M059J (cell line): Measurements from ENCODE around the gene HSPA8. TPM values are rescaled to one million over a fixed set of nuclear protein-coding genes. Genes with fewer than 3 reads are reported as not detected.
"Not testable (repeated sequence)": the region's sequence is repeated elsewhere in the genome, so short reads cannot be mapped to it uniquely, and the experiment has no call there.

Source experiments
- DNase-seq: peaks from one replicate; pipeline ENCODE4 v3.0.0-alpha.2; 2012; ENCODE audit warnings: low read depth
- total RNA-seq: library from RNA; depleted of rRNA; stranded (reverse); fragments of >200 nt; shearing (Covaris generic); gene quantifications from 2 replicates; pipeline ENCODE4 v1.2.3, GENCODE V29; 2014; rRNA removed

Gene HSPA8
- 2,379 and 2,525 TPM in 2 replicates for total RNA-seq

GRCh38 chr11:123061403-123062157 lies at the start of gene HSPA8:
Gene HSPA8, minus strand, starts transcription at chr11:123062136. Its CDS starts 812 bp downstream, at chr11:123061324.
- peak; percentile 63 for DNase-seq

DNA sequence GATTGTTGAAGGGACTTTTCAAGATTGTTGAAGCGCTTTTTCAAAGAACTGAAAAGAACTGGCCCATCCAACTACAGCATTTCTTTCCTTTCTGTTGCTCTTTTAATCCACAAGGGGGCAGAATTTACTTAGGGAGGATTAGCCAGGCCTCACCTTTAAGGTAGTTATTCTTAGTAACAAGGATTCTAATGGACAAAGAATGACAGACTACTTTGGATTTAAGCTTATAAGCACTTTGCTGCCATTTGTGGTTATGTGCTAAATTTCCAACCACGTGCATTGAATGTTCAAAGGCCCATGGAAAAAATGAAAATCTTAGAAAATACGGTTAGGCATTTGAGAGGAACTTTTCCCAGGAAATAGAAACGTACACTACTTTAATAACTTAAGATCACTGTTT lies 49.5 kb upstream of the HSPA8 start:
- DNase-seq, result peak; percentile 74

DNA sequence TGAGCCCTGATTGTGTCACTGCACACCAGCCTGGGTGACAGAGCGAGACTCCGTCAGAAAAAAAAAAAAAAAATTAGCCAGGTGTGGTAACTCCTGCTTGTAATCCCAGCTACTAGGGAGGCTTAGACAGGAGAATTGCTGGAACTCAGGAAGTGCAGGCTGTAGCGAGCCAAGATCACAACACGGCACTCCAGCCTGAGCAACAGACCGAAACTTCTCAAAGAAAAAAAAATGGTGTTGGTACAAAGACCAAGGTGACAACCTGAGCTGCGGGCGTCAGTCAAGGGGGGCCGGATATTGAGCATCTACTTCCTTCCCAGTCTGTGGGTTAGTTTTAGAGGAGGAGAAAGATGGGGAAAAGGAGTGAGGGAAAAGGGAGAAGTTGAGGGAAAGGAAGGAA lies 48.5 kb upstream of the HSPA8 start:
- DNase-seq, result no peak

GRCh38 chr11:123107945-123108495 lies 46.1 kb upstream of the HSPA8 start:
- no peak for DNase-seq

GRCh38 chr11:123104697-123105096 lies 42.8 kb upstream of the HSPA8 start:
- DNase-seq, result no peak

DNA sequence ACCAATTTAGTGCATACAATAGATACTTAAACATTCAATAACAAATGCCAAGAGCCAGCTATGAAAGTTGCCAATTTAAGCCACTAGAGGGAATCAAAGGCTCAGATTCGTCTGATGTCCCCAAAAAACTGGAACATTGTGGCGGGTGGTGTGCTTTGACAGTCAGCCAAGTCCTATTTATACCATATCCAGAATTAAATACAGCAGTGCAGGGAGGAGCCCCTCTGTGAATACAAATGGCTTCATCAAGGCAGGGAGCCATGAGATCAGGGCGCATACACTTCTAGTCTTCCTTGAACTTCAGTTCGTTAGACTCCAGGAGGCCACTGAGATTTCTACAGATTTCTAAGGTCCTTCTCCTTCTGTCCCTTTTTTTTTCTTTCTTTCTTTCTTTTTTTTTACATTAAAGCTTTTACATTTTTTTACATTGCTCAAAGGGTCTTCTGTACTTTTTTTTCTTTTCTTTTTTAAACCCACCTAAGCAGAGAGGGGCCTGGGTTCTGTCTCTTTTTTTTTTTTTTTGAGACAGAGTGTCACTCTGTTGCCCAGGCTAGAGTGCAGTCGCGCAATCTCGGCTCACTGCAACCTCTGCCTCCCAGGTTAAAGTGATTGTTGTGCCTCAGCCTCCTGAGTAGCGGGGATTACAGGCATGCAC lies 41.5 kb upstream of the HSPA8 start:
- DNase-seq, result peak; percentile 65

DNA sequence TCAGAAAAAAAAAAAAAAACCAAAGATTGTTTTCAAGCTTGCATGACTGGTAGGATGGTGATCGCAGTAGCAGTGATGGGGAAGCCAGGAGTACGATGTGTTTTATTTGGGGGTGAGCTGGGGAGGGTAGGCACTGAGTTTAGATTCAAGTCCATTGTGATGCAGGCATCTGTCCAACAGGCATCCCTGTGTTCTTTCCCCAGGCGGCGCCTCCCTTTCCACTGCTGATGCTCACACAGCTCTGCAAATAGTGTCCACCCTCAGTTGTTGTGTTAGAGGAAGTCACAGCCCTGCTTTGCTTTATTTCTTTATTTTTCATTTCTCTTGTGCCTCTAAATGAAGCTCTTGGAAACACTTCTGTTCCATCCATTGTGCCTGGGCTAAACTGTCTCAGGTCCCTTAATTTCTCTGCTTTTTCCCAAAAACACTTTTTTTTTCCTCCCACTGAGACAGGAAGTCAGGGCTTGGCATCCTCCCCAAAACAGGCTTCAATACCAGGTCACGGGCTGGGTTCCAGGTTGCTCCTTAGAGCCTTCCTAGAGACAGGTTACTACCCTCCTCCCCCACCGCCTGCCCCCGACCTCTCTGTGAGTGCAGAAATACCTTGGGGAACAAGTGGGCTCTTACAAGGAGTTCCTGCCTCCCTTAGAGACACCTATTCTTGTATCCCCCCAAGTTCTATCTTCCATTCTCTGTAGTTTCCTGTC lies 38.6 kb upstream of the HSPA8 start:
- peak; percentile 43 for DNase-seq

GRCh38 chr11:123098990-123099389 lies 37.1 kb upstream of the HSPA8 start:
- DNase-seq, result no peak

GRCh38 chr11:123093739-123094138 lies 31.8 kb upstream of the HSPA8 start:
- DNase-seq, result no peak

DNA sequence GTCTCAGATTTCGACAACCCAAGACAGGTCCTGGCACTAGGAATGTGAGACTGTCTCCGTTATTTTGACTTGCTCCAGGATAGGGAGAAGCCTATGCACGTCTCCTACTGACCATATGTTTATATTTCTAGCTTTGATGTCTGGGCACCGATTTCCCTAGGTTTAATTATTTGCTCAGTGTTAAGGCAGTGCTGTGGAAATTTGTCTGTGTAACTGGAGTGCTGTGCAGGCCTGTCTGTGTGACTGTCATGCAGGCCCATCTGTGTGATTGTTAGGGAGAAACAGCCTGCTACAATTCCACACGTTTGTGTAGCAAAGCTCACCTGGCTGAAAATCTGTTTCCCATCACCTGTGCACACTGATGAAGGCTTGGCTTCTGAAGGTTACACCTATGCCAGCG lies 29.6 kb upstream of the HSPA8 start:
- no peak for DNase-seq

DNA sequence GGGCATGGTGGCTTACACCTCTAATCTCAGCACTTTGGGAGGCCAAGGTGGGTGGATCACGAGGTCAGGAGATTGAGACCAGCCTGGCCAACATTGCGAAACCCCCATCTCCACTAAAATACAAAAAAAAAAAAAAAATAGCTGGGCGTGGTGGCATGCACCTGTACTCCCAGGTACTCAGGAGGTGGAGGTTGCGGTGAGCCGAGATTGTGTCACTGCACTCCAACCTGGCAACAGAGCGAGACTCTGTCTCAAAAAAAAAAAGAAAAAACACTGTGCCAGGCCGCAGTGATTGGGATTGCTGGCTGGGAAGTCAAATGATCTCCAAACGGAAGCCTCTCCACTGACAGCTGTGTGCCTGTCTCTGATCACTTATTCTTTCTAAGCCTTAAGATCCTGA lies 28.2 kb upstream of the HSPA8 start:
- not testable (repeated sequence) for DNase-seq

GRCh38 chr11:123088896-123089295 lies 27.0 kb upstream of the HSPA8 start:
- not testable (repeated sequence) for DNase-seq

GRCh38 chr11:123087657-123088056 lies 25.7 kb upstream of the HSPA8 start:
- DNase-seq, result not testable (repeated sequence)

DNA sequence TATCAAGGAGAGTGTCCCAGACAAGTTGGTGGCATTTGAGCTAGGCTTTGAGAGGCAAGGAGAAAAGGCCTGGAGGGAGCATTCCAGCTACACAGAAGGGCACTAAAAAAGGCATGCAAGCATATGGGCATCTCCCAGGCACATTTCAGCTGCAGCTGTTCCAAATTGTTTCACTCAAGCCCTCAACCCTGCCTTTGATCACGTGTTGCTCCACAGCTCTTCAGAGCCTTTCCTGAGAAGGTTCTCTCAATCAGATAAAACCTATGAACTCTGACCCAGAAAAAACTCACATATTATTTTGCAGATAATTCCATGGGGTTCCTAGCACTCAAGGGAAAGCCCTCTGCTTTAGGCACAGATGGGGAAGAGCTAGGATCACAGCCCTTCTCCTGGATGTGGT lies 24.4 kb upstream of the HSPA8 start:
- DNase-seq, result no peak

GRCh38 chr11:123085497-123085896 lies 23.6 kb upstream of the HSPA8 start:
- DNase-seq, result no peak

DNA sequence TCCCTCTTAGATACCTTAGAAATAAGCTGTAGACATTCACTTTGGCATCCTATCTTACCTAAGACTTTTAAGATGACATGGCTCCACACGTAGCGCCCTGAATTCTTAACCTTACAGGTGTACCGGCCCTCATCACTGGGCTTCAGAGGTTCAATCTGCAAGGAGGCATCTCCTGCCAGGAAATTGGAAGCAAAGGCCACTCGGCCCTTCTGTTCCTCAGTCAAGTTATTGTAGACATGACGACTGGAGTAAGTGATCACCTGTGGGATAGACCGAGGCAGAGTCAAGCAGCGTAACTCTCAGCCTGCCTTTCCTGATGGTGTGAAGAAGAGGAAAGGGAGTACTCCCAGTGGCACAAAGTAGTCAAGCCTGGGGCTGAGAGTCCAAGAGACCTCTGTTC lies 22.5 kb upstream of the HSPA8 start:
- no peak for DNase-seq

DNA sequence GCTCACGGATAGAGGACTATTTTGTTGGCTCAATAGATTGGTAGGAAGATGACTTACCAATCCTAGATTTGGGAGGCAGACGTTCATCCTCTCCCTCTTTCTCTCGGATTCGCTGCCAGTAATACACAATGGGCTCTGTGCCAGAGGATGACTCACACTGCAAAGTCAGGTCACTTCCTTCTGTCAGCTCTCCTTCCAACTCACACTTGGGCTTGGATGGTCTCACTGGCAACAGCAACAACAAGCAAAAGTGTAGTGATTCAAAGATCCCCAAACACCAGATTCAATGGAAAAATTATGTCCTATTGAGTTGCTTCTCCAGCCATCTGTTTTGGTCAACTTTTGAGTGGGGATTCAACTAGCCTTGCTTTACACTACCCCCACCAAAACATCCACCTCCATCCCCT lies 21.7 kb upstream of the HSPA8 start:
- peak; percentile 99 for DNase-seq

GRCh38 chr11:123082977-123083376 lies 21.0 kb upstream of the HSPA8 start:
- no peak for DNase-seq

DNA sequence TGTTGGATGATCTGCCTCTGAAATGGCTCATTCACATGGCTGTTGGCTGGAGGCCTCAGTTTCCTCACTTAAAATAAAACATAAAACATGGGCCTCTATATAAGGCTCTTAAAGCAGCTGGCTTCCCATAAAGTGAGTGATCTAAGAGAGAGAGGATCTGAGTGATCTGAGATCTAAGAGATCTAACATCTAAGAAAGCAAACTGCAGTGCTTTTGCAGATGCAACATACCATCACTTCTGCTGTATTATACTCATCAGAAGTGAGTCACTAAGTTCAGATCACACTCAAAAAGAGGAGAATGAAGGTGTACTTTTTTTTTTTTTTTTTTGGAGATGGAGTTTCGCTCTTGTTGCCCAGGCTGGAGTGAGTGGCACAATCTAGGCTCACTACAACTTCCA lies 18.1 kb upstream of the HSPA8 start:
- DNase-seq, result no peak

- no peak for DNase-seq
Measured at GRCh38 chr11:123076484-123076883, 14.5 kb upstream of the HSPA8 start.

- no peak for DNase-seq
Measured at GRCh38 chr11:123073343-123074057, 11.6 kb upstream of the HSPA8 start.

DNA sequence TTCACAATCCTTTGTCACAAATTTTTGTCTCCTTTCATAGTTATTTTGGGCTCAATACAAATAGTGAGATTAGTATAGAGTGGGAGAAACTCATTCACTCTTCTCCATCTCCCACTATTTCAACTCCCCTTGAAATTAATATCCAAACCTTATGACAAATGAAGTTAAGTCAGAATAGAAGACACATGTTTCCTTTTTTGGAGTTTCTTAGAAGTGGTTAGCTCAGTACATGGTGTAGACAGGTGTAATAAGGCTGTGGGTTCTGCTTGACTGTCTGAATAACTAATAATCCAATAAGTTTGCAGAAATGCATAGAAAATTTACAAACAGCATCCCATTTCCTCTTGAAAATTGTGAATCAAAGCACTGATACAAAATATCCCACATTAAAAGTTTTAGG lies 10.8 kb upstream of the HSPA8 start:
- DNase-seq, result no peak
